Activated CD8-positive, alpha-beta memory T cell treated with anti-CD3 and anti-CD28 coated beads for 36 hours (primary cell): Measurements from ENCODE around the gene HEMGN. TPM values are rescaled to one million over a fixed set of nuclear protein-coding genes. Genes with fewer than 3 reads are reported as not detected.

ENCODE experiments used
- CTCF ChIA-PET: fragments of 350-600 bp; sonication (Branson Sonifier 250); formaldehyde crosslinking; loops from one replicate; lab custom pipeline; 2021; ENCODE audit warnings: antibody characterized with exemption; lab: Charles Lee
- POLR2A ChIA-PET: fragments of 350-600 bp; sonication (Branson Sonifier 250); formaldehyde crosslinking; loops from one replicate; lab custom pipeline; 2021; ENCODE audit warnings: antibody characterized with exemption; lab: Charles Lee
- total RNA-seq, 2 experiments: library from RNA; stranded (reverse); gene quantifications; one replicate each; pipeline ENCODE4 v1.2.3, GENCODE V29; 2021

Gene HEMGN
- total RNA-seq, 2 experiments from 2014 or later = 0.55 to 0.70 TPM

GRCh38 chr9:97911528-97911927 is 26.4 kb downstream of the HEMGN start:
- ChIA-PET CTCF (no interaction called here), POLR2A (no interaction called here)

GRCh38 chr9:97910357-97910756 is 27.6 kb downstream of the HEMGN start:
- ChIA-PET CTCF (interaction anchor here (1.6 to 2.7 kb wide), 2 partner anchors 10 to 12 kb away, joined by 7 to 12 read pairs; partner anchors contain the start of gene TRMO), POLR2A (interaction anchor here (1.4 kb wide), 1 partner anchor 12 kb away, joined by 5 read pairs; the partner anchor contains the start of gene TRMO)

DNA sequence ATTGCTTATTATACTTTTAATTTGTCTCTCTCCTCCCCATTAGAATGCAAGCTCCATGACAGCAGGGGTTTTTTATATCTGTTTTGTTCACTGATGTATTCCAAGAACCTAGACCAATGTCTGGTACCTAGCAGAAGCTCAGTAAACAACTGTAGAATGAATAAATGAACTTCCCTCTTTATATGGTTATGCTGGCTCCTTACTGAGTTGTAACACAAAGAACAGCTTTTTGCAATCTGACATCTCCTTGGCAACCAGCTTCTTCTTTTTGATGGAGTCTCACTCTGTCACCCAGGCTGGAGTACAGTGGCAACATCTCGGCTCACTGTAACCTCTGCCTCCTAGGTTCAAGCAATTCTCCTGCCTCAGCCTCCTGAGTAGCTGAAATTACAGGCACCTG is 29.3 kb downstream of the HEMGN start:
- ChIA-PET CTCF (interaction anchor here (0.6 to 2.7 kb wide), 3 partner anchors 13 to 82 kb away, joined by 3 to 12 read pairs (median 5); partner anchors contain the start of gene TRMO), POLR2A (interaction anchor here (0.6 kb wide), 1 partner anchor 14 kb away, joined by 6 read pairs; no protein-coding TSS in a partner anchor)

DNA sequence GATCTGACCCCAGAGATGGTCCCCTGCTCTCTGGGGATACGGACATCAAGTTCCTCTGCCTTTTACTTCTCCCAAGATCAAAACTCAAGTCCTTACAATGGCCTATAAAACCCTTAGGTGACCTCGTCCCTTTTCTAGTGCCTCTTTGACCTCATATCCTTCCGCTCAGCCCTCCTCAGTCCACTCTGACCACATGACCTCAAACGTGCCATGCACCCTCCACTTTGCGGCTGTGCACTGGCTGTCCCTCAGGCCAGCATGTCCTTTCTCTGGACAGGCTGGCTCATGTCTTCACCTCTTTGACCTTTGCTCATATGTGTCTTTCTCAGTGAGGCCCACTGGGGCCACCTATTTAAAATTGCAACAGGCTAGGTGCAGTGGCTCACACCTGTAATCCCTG is 30.3 kb downstream of the HEMGN start:
- ChIA-PET CTCF (no interaction called here), POLR2A (no interaction called here)

DNA sequence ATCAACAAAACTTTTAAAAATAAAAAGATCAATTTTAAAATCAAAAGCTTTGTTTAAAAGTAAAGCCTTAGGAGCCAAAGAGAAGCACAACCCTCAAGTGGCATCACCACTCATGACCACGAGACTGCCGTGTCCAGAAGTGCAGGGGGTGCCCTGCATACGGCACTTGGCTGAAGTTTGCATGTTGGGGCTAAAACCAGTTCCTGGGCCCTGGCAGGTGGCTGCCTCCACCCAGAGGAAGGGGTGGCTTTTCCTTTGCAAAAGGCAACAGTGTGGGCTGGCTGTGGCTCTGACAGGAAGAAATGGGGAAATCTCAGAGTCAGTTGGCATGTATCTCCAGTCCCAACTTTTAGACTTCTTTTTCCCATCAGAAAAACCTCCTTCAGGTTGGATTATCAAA is 30.9 kb downstream of the HEMGN start:
- ChIA-PET POLR2A (no interaction called here), CTCF (interaction anchor here (1.3 kb wide), 1 partner anchor 14 kb away, joined by 8 read pairs; no protein-coding TSS in a partner anchor)

GRCh38 chr9:97906236-97906831 is 31.6 kb downstream of the HEMGN start:
- ChIA-PET CTCF (interaction anchor here (0.6 to 1.3 kb wide), 4 partner anchors 13 to 76 kb away, joined by 3 to 8 read pairs (median 4); no protein-coding TSS in a partner anchor), POLR2A (interaction anchor here (0.7 to 0.8 kb wide), 2 partner anchors 17 to 209 kb away, joined by 3 to 4 read pairs; partner anchors contain the start of gene XPA)

- POLR2A ChIA-PET = interaction anchor here (0.6 to 1.2 kb wide), 2 partner anchors 16 to 211 kb away, joined by 3 read pairs; no protein-coding TSS in a partner anchor
Observed at GRCh38 chr9:97905228-97905627, 32.7 kb downstream of the HEMGN start.

DNA sequence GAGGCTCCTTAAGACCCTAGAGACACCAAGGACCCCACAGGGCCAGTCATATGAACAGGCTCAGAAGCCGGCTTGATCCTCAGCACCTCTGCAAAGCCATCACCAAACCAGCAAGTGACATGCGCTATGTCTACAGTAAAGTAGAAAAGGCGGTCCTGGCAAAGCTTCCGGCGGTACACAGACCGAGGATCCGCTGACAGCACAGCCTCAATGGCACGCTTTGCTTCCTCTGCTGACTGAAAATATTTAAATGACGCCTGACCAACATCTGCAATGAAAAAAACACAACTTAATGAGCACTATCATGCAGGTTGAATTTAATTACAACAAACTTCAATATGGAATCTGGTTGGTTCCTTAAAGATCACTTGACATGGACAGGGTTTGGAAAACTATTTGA is 33.2 kb downstream of the HEMGN start:
- ChIA-PET CTCF (interaction anchor here (1.8 kb wide), 1 partner anchor 51 kb away, joined by 4 read pairs; no protein-coding TSS in a partner anchor), POLR2A (interaction anchor here (0.6 to 1.2 kb wide), 4 partner anchors 17 to 212 kb away, joined by 3 to 10 read pairs (median 4); partner anchors contain the start of gene TRMO)

More at GRCh38 chr9:97905228-97905627, 32.7 kb downstream of the HEMGN start:
- CTCF ChIA-PET = interaction anchor here (1.8 kb wide), 1 partner anchor 51 kb away, joined by 4 read pairs; no protein-coding TSS in a partner anchor

- POLR2A ChIA-PET = interaction anchor here (1.0 kb wide), 1 partner anchor 18 kb away, joined by 3 read pairs; no protein-coding TSS in a partner anchor
- CTCF ChIA-PET = interaction anchor here (3.3 to 4.4 kb wide), 2 partner anchors 13 to 19 kb away, joined by 19 to 30 read pairs; partner anchors contain the start of gene TRMO
Observed at GRCh38 chr9:97903177-97903576, 34.8 kb downstream of the HEMGN start.

DNA sequence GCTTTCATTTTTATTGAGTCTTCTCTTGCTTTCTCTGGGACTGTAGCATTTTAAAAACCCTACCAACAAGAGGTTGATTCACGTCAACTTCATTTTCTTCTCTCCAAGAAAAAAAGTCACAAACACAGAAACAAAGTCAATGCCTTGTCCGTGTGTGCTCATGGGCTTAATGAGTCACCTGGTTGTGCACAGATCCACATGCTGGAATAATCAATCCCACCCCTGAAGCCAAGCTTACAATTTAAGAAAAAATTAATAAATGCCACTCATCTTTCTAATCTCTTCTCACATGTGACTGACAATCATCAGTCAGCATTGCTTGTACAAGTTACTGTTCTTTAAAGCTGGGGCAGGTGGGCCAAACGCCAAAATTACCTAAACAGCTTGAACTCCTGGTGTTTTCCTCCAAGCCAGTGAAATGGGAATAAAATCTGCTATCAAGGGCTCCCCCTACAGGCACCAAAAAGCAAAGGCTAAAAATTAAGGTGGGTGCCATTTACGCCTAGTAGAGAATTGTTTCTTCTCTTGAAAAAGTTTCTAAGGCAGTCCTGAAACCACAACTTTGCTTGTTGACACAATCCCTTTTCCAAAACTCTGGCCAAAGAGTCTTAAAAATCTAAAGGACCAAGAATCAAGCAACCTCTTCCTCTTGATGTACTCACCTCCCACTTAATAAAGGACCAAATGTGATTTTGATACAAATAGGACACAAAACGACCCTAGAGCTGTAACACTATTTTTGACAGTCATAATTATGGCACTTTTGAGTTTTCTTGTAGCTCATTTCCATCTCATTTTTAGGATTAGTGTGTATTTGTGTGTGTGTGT is 37.0 kb downstream of the HEMGN start:
- CTCF ChIA-PET = interaction anchor here (0.6 to 4.4 kb wide), 10 partner anchors 8 to 202 kb away, joined by 3 to 30 read pairs (median 4); partner anchors contain the start of gene TRMO
- POLR2A ChIA-PET = interaction anchor here (0.6 kb wide), 1 partner anchor 31 kb away, joined by 4 read pairs; no protein-coding TSS in a partner anchor

GRCh38 chr9:97900103-97900737 is 37.8 kb downstream of the HEMGN start:
- ChIA-PET CTCF (interaction anchor here (0.6 to 4.4 kb wide), 7 partner anchors 8 to 201 kb away, joined by 3 to 30 read pairs (median 5); partner anchors contain the start of gene TRMO), POLR2A (no interaction called here)

DNA sequence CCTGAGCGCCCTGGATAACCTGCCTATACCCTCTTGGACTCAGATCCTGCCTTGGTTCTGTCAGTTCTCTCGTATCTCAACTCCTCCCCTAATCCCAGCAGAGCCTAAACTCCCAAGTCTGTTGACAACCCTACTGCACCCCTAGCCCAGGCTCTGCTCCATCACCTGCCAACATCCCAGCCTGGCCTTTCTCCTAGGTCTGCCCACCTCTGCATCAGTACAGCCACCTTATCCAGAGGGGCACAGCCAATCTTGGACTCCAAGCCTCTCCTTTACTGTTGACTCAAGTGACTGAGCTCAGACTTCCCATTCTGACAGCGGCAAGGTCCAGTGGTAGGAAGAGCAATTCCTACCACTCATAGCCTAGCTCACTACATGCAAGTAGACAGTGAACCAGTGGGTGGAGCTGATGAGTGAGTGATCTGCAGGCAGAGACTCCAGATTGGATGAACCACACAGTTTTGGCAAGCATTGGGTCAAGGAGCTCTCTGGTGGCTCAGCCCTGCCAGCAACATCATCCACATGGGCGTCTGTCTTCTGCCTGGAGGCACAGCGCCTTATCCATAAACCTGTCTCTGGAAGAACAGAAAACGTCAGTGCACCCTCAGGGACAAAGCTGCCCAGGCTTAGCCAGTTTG is 42.2 kb downstream of the HEMGN start:
- POLR2A ChIA-PET = interaction anchor here (1.1 kb wide), 1 partner anchor 242 kb away, joined by 4 read pairs; no protein-coding TSS in a partner anchor

GRCh38 chr9:97895211-97895610 is 42.8 kb downstream of the HEMGN start:
- ChIA-PET POLR2A (no interaction called here), CTCF (no interaction called here)

More for the DNA sequence above, 42.2 kb downstream of the HEMGN start:
- CTCF ChIA-PET = no interaction called here

GRCh38 chr9:97892421-97892820 is 45.6 kb downstream of the HEMGN start:
- POLR2A ChIA-PET = no interaction called here
- CTCF ChIA-PET = interaction anchor here (0.9 to 1.3 kb wide), 2 partner anchors 9 to 187 kb away, joined by 3 to 5 read pairs; no protein-coding TSS in a partner anchor

DNA sequence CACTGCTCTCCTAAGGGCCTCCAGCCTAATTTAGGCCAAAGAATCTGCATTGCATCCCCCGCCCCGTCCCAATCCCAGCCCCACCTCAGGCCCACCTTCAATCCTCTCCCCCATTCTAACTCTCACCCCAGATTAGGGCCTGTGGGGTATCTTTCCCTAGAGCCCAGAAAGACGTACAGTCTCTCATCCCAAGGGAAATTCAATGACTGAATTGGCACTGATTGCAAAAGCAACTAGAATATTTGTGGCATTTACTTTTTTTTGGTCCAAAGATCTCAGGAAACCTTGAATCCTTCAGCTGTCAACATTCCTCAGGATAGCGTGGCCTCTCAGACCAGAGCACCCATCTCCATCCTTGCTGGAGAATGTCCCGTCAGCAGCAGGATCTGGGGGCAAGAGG is 46.2 kb downstream of the HEMGN start:
- POLR2A ChIA-PET = no interaction called here
- CTCF ChIA-PET = interaction anchor here (0.9 to 4.1 kb wide), 2 partner anchors 10 to 186 kb away, joined by 3 to 30 read pairs; no protein-coding TSS in a partner anchor

DNA sequence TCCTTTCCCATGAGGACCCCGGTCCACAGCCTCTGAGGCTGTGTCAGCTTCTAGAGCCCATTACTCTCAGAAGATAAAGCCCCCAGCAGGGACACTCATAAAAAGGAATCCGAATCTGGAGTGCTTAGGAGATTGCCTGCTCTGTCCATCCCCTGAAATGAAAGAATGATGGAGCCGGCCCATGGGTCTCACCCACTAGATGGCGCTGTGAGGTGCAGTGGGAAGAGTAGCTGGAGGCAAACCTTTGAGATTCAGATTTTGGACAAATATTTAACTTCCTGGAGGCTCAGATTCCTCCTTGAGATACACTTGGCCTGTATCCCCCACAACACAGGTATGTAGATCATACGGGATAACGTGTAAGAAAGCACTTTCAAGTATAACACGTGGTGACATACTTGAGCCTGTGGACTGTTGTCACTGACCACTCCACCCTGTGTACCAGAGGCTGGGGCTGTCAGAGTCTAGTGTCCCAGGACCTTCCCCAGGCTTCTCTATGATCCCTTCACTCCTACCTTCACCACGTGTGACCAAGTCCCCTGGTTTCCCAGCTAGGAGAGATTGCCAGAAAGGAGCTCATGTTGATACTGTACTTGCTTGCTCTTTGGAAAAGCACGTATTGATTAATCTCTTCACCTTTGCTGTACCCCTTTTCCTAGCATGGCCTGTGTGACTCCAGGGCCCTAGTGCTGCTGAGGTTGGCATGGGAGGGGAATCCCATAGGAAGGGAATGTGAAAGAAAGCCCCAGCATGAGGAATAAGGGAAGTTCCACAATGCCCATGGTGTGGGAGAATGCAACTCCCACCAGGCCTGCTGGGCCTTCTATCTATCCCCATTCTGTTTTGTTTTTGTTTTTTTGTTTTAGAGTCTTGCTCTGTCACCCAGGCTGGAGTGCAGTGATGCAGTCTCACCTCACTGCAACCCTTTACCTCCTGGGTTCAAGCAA is 47.8 kb downstream of the HEMGN start:
- POLR2A ChIA-PET = no interaction called here
- CTCF ChIA-PET = interaction anchor here (0.7 to 4.1 kb wide), 9 partner anchors 8 to 178 kb away, joined by 3 to 30 read pairs (median 3); no protein-coding TSS in a partner anchor

GRCh38 chr9:97880336-97880735 is 57.6 kb downstream of the HEMGN start:
- ChIA-PET POLR2A (no interaction called here), CTCF (no interaction called here)
